CD14-positive monocyte (primary cell): Measurements from ENCODE around the gene CCDC7. TPM values are rescaled to one million over a fixed set of nuclear protein-coding genes. Genes with fewer than 3 reads are reported as not detected.

Source experiments
- DNase-seq, 3 donors: peaks; one replicate each; pipeline ENCODE4 v3.0.0-alpha.2; 2011 to 2022
- H2AFZ ChIP-seq: 2 replicates; pipeline ENCODE4 v1.6.0; 2012; ENCODE audit warnings: mild to moderate bottlenecking, low read depth, low read length, inconsistent platforms; ENCODE audit not compliant: insufficient read depth, poor library complexity, severe bottlenecking
- H3K27ac ChIP-seq, 2 donors: 1 replicate in 1 of 2; 2 replicates in 1 of 2; pipeline ENCODE4 v1.5.1; 2012 to 2013; ENCODE audit warnings: low read length in 2 of 2, control low read depth in 1 of 2, inconsistent platforms in 1 of 2, low read depth in 1 of 2, mild to moderate bottlenecking in 1 of 2
- H3K27me3 ChIP-seq, 2 donors: one replicate each; pipeline versions ENCODE4 v1.6.0 to v1.6.1; 2011 to 2013; ENCODE audit warnings: low read length in 2 of 2; ENCODE audit not compliant: control insufficient read depth in 2 of 2, insufficient read depth in 2 of 2
- H3K36me3 ChIP-seq, 2 donors: replicated peaks in 1 of 2; 1 replicate in 1 of 2; 2 replicates in 1 of 2; pipeline versions ENCODE4 v1.5.1 to v1.6.1; 2012 to 2013; ENCODE audit warnings: low read length in 2 of 2, control low read depth in 1 of 2, inconsistent platforms in 1 of 2, mild to moderate bottlenecking in 1 of 2; ENCODE audit not compliant: insufficient read depth in 2 of 2, control insufficient read depth in 1 of 2
- H3K4me1 ChIP-seq, 2 donors: 1 replicate in 1 of 2; 2 replicates in 1 of 2; pipeline versions ENCODE4 v1.5.1 to v1.6.1; 2012 to 2013; ENCODE audit warnings: low read length in 2 of 2, control low read depth in 1 of 2, inconsistent platforms in 1 of 2, mild to moderate bottlenecking in 1 of 2, moderate library complexity in 1 of 2; ENCODE audit not compliant: insufficient read depth in 2 of 2, control insufficient read depth in 1 of 2
- H3K4me2 ChIP-seq: replicated peaks from 2 replicates; pipeline ENCODE3; 2012; ENCODE audit warnings: low read length, moderate library complexity, mild to moderate bottlenecking; ENCODE audit not compliant: poor library complexity, severe bottlenecking; ENCODE audit errors: extremely low read depth
- H3K4me3 ChIP-seq, 3 experiments: fragments of 200-600 bp in 1 of 3; sonication (generic) in 1 of 3; replicated peaks in 1 of 3; 1 replicate in 2 of 3; 2 replicates in 1 of 3; pipeline ENCODE4 v1.5.1; 2011 to 2013; ENCODE audit warnings: low read length in 3 of 3, mild to moderate bottlenecking in 3 of 3, control low read depth in 2 of 3, low read depth in 2 of 3, inconsistent platforms in 1 of 3, moderate library complexity in 1 of 3
- H3K79me2 ChIP-seq: 2 replicates; pipeline ENCODE4 v1.6.0; 2012; ENCODE audit warnings: mild to moderate bottlenecking, control low read depth, inconsistent platforms, low read length, moderate library complexity; ENCODE audit not compliant: insufficient read depth
- H3K9ac ChIP-seq: 2 replicates; pipeline ENCODE4 v1.6.0; 2017; ENCODE audit warnings: low read length, mild to moderate bottlenecking; ENCODE audit not compliant: insufficient read depth, poor library complexity, severe bottlenecking
- H3K9me3 ChIP-seq, 2 donors: replicated peaks in 1 of 2; 1 replicate in 1 of 2; 2 replicates in 1 of 2; pipeline versions ENCODE4 v1.5.1 to v1.6.1; 2012 to 2013; ENCODE audit warnings: low read length in 2 of 2, control low read depth in 1 of 2; ENCODE audit not compliant: control insufficient read depth in 1 of 2, insufficient read depth in 1 of 2
- H4K20me1 ChIP-seq: 2 replicates; pipeline ENCODE4 v1.6.0; 2012; ENCODE audit warnings: mild to moderate bottlenecking, low read length, control low read depth, moderate library complexity; ENCODE audit not compliant: insufficient read depth
- H3K27ac Mint-ChIP-seq, 7 donors: one replicate each; pipeline ENCODE4 v1.8.0; 2020; ENCODE audit warnings: mild to moderate bottlenecking in 7 of 7, mixed read lengths in 7 of 7, moderate library complexity in 6 of 7, inconsistent platforms in 2 of 7
- H3K27me3 Mint-ChIP-seq, 3 donors: one replicate each; pipeline ENCODE4 v1.8.0; 2021 to 2022; ENCODE audit warnings: low read depth in 3 of 3, mild to moderate bottlenecking in 3 of 3, mixed read lengths in 3 of 3, moderate library complexity in 3 of 3, inconsistent platforms in 1 of 3
- H3K36me3 Mint-ChIP-seq, 2 donors: one replicate each; pipeline ENCODE4 v1.8.0; 2020; ENCODE audit warnings: mixed read lengths in 2 of 2, inconsistent platforms in 1 of 2, mild to moderate bottlenecking in 1 of 2
- H3K4me1 Mint-ChIP-seq: one replicate; pipeline ENCODE4 v1.8.0; 2020; ENCODE audit warnings: mild to moderate bottlenecking, mixed read lengths
- H3K4me3 Mint-ChIP-seq, 2 donors: one replicate each; pipeline ENCODE4 v1.8.0; 2020; ENCODE audit warnings: mild to moderate bottlenecking in 2 of 2, mixed read lengths in 2 of 2, moderate library complexity in 1 of 2
- H3K9me3 Mint-ChIP-seq, 7 donors: one replicate each; pipeline ENCODE4 v1.8.0; 2020 to 2022; ENCODE audit warnings: mixed read lengths in 7 of 7, mild to moderate bottlenecking in 6 of 7, moderate library complexity in 6 of 7, inconsistent platforms in 2 of 7
- CTCF ChIP-seq: fragments of 200-600 bp; IDR thresholded peaks from one replicate; pipeline ENCODE4 v1.8.0; 2022; ENCODE audit warnings: antibody characterized with exemption, mild to moderate bottlenecking
- WGBS: methylation state at CpG from one replicate; pipeline ENCODE4 v1.1.5; 2013; ENCODE audit warnings: missing lambda C conversion rate; ENCODE audit not compliant: insufficient coverage; 5-methylcytosine and 5-hydroxymethylcytosine counted together
- intact Hi-C, 2 donors: fragments of 100-400 bp; cut with micrococcal nuclease; formaldehyde crosslinking; loops; one replicate each; pipeline versions ENCODE4 v1.15.0 to v1.15.1; 2023
- polyA plus RNA-seq, 3 donors: library from polyadenylated mRNA; depleted of rRNA in 1 of 3; unstranded in 2 of 3; stranded (reverse) in 1 of 3; fragments of 300-500 nt in 2 of 3; fragments of >200 nt in 1 of 3; fragmentation: Illumina TruSeq in 2 of 3; gene quantifications; 1 replicate in 2 of 3; 2 replicates in 1 of 3; pipeline ENCODE4 v1.2.3, GENCODE V29; 2012 to 2021

CCDC7 gene
- polyA plus RNA-seq, 3 donors = 1.3 to 2.3 (median 2.0) TPM

GRCh38 chr10:32530231-32530630 lies 84.3 kb downstream of the CCDC7 start:
- H3K36me3 Mint-ChIP-seq = peaks cover 3% of the 10 kb centered on the region in 2 donors

GRCh38 chr10:32538256-32538655 lies 92.3 kb downstream of the CCDC7 start:
- Histone ChIP-seq H4K20me1 (no peaks in the 10 kb centered on the region), H3K36me3 (no peaks in the 10 kb centered on the region), H3K9me3 (peaks cover 7 to 8% of the 10 kb centered on the region in 2 donors), H3K4me2 (no peak overlapping the region), H3K79me2 (no peaks in the 10 kb centered on the region), H3K9ac (no peak overlapping the region), H2AFZ (no peak overlapping the region), H3K27me3 (no peaks in the 10 kb centered on the region), H3K4me3 (no peak overlapping the region), H3K27ac (no peak overlapping the region), H3K4me1 (no peaks in the 10 kb centered on the region)
- no peak overlapping the region for H3K27ac Mint-ChIP-seq
- no CpG with 5 or more reads among the region's 3 CpGs for WGBS
- intact Hi-C loops = no loop called here
- no peaks in the 10 kb centered on the region for H3K27me3 Mint-ChIP-seq
- no peak overlapping the region for H3K4me3 Mint-ChIP-seq
- peaks cover 0 to 3% of the 10 kb centered on the region in 2 donors for H3K36me3 Mint-ChIP-seq
- DNase-seq = no peak
- no peaks in the 10 kb centered on the region for H3K4me1 Mint-ChIP-seq
- no peak for TF ChIP-seq CTCF
- H3K9me3 Mint-ChIP-seq = peaks cover 7 to 24% (median 12%) of the 10 kb centered on the region in 7 donors

More at GRCh38 chr10:32530231-32530630, 84.3 kb downstream of the CCDC7 start:
- DNase-seq = no peak
- no peak for TF ChIP-seq CTCF
- peaks cover 6 to 16% (median 10%) of the 10 kb centered on the region in 7 donors for H3K9me3 Mint-ChIP-seq
- peaks cover 7 to 8% of the 10 kb centered on the region in 2 donors for H3K9me3 ChIP-seq
- no peak overlapping the region for H3K4me2 ChIP-seq
- no peak overlapping the region for H2AFZ ChIP-seq
- no peak overlapping the region for H3K27ac ChIP-seq
- no peaks in the 10 kb centered on the region for H3K4me1 ChIP-seq
- H3K4me1 Mint-ChIP-seq = no peaks in the 10 kb centered on the region
- H4K20me1 ChIP-seq = no peaks in the 10 kb centered on the region
- H3K79me2 ChIP-seq = no peaks in the 10 kb centered on the region
- no peak overlapping the region for H3K4me3 ChIP-seq
- intact Hi-C loops = no loop called here
- H3K27ac Mint-ChIP-seq = no peak overlapping the region
- no peaks in the 10 kb centered on the region for H3K36me3 ChIP-seq
- no peak overlapping the region for H3K9ac ChIP-seq
- no peaks in the 10 kb centered on the region for H3K27me3 Mint-ChIP-seq
- H3K4me3 Mint-ChIP-seq = no peak overlapping the region
- H3K27me3 ChIP-seq = no peaks in the 10 kb centered on the region
